GM19455 (cell line): ENCODE data around the gene SIX5.
A peak's percentile ranks its signal among the peaks of the same experiment; 100 is the strongest.

Source experiments
- ATAC-seq: cut with Tn5 transposase; IDR thresholded peaks from one replicate; pipeline ENCODE4 v1.9.1; 2021; ENCODE audit not compliant: unreplicated experiment

SIX5 gene

GRCh38 chr19:45793178-45793564 is 24.1 kb upstream of the SIX5 start:
- ATAC-seq, result no peak

GRCh38 chr19:45792470-45793177 is 23.6 kb upstream of the SIX5 start, which contains the start of gene DMWD:
Gene DMWD, minus strand, starts transcription at chr19:45792845. Its CDS starts 89 bp downstream, at chr19:45792756.
- ATAC-seq, result peak; percentile 86

GRCh38 chr19:45791744-45792469 is 22.9 kb upstream of the SIX5 start:
- ATAC-seq, result peak; percentile 32

GRCh38 chr19:45790942-45791341 is 21.9 kb upstream of the SIX5 start:
- no peak for ATAC-seq

- no peak for ATAC-seq
These were observed 20.2 kb upstream of the SIX5 start for GRCh38 chr19:45789035-45789786.

- ATAC-seq, result no peak
These were observed 17.5 kb upstream of the SIX5 start for GRCh38 chr19:45786533-45786894.

- no peak for ATAC-seq
These were observed 16.9 kb upstream of the SIX5 start for GRCh38 chr19:45785781-45786532.

GRCh38 chr19:45785097-45785496 is 16.0 kb upstream of the SIX5 start:
- no peak for ATAC-seq

- no peak for ATAC-seq
These were observed 15.0 kb upstream of the SIX5 start for GRCh38 chr19:45784096-45784495.

GRCh38 chr19:45782820-45783785 is 14.1 kb upstream of the SIX5 start:
- no peak for ATAC-seq

GRCh38 chr19:45782162-45782691 is 13.2 kb upstream of the SIX5 start, which contains the start of gene DMPK:
Gene DMPK, minus strand, starts transcription at chr19:45782490. Its CDS starts 138 bp downstream, at chr19:45782352.
- no peak for ATAC-seq

GRCh38 chr19:45781214-45782161 is 12.4 kb upstream of the SIX5 start:
- no peak for ATAC-seq

- ATAC-seq, result no peak
These were observed 11.6 kb upstream of the SIX5 start for GRCh38 chr19:45780448-45781213.

GRCh38 chr19:45780146-45780447 is 11.0 kb upstream of the SIX5 start:
- ATAC-seq, result no peak

GRCh38 chr19:45779231-45780145 is 10.4 kb upstream of the SIX5 start:
- ATAC-seq, result no peak

- no peak for ATAC-seq
These were observed 9.1 kb upstream of the SIX5 start for GRCh38 chr19:45778010-45778661.
